IMR-90 (cell line): ENCODE results near the gene TACC2. TPM values are rescaled to one million over a fixed set of nuclear protein-coding genes. Genes with fewer than 3 reads are reported as not detected.

Experiments
- ATAC-seq: fragments of 200-7000 bp; cut with Tn5 transposase; 2 replicates; pipeline ENCODE4 v1.9.1; 2020; ENCODE audit warnings: low read depth, mild to moderate bottlenecking, moderate library complexity
- BruUV-seq: library from RNA; stranded (reverse); fragments of 400-500 nt; replicated peaks from 2 replicates; lab custom pipeline; 2021; lab: Mats Ljungman, UMichigan
- CTCF ChIA-PET: fragments of 300-600 bp; formaldehyde crosslinking; extraction: SDS; loops from one replicate; lab custom pipeline; 2021; ENCODE audit warnings: antibody characterized with exemption; lab: Yijun Ruan, JAX
- POLR2A ChIA-PET: fragments of 300-600 bp; sonication (Branson Sonifier 250); formaldehyde crosslinking; loops from one replicate; lab custom pipeline; 2022; ENCODE audit warnings: antibody characterized with exemption; ENCODE audit not compliant: unreplicated experiment; lab: Charles Lee
- DNase-seq: peaks from one replicate; pipeline ENCODE4 v3.0.0; 2013
- H2AFZ ChIP-seq: replicated peaks from 2 replicates; pipeline ENCODE3; 2013; ENCODE audit warnings: low read length, mild to moderate bottlenecking; ENCODE audit not compliant: poor library complexity
- H2AK5ac ChIP-seq: 2 replicates; pipeline ENCODE4 v1.6.1; 2013; ENCODE audit warnings: low read depth, low read length, inconsistent platforms
- H2AK9ac ChIP-seq: replicated peaks from 2 replicates; pipeline ENCODE3; 2013; ENCODE audit warnings: mild to moderate bottlenecking, low read depth, low read length, moderate library complexity; ENCODE audit not compliant: poor library complexity
- H2BK120ac ChIP-seq: 2 replicates; pipeline ENCODE4 v1.6.1; 2013; ENCODE audit warnings: low read depth, low read length, inconsistent platforms
- H2BK15ac ChIP-seq: 3 replicates; pipeline ENCODE4 v1.6.1; 2013; ENCODE audit warnings: low read depth, low read length, inconsistent platforms
- H2BK20ac ChIP-seq: 2 replicates; pipeline ENCODE4 v1.6.1; 2013; ENCODE audit warnings: low read depth, mild to moderate bottlenecking, inconsistent platforms, low read length, moderate library complexity
- H2BK5ac ChIP-seq: 2 replicates; pipeline ENCODE4 v1.6.1; 2013; ENCODE audit warnings: mild to moderate bottlenecking, low read depth, low read length, inconsistent platforms; ENCODE audit not compliant: poor library complexity, severe bottlenecking
- H3K14ac ChIP-seq: replicated peaks from 2 replicates; pipeline ENCODE4 v1.6.1; 2013; ENCODE audit warnings: low read depth, low read length, inconsistent platforms
- H3K18ac ChIP-seq: 2 replicates; pipeline ENCODE4 v1.6.1; 2013; ENCODE audit warnings: low read depth, low read length, control low read depth
- H3K23ac ChIP-seq: 2 replicates; pipeline ENCODE4 v1.6.1; 2013; ENCODE audit warnings: low read depth, low read length, inconsistent platforms
- H3K27ac ChIP-seq: 2 replicates; pipeline ENCODE4 v1.5.1; 2013; ENCODE audit warnings: mild to moderate bottlenecking, control low read depth, low read length; ENCODE audit not compliant: insufficient read depth
- H3K27me3 ChIP-seq: 2 replicates; pipeline ENCODE4 v1.6.1; 2013; ENCODE audit warnings: low read length; ENCODE audit not compliant: control insufficient read depth, insufficient read depth
- H3K36me3 ChIP-seq: 2 replicates; pipeline ENCODE4 v1.6.1; 2013; ENCODE audit warnings: low read length, mixed read lengths; ENCODE audit not compliant: control insufficient read depth, insufficient read depth
- H3K4ac ChIP-seq: 2 replicates; pipeline ENCODE4 v1.6.1; 2013; ENCODE audit warnings: low read depth, low read length, inconsistent platforms
- H3K4me1 ChIP-seq: 2 replicates; pipeline ENCODE4 v1.6.1; 2013; ENCODE audit warnings: low read length, mixed read lengths; ENCODE audit not compliant: control insufficient read depth, insufficient read depth
- H3K4me2 ChIP-seq: 2 replicates; pipeline ENCODE4 v1.6.1; 2013; ENCODE audit warnings: low read depth, mild to moderate bottlenecking, control low read depth, low read length, moderate library complexity
- H3K4me3 ChIP-seq: 2 replicates; pipeline ENCODE4 v1.5.1; 2013; ENCODE audit warnings: low read depth, mild to moderate bottlenecking, control low read depth, low read length, moderate library complexity; ENCODE audit not compliant: insufficient read depth
- H3K56ac ChIP-seq: 2 replicates; pipeline ENCODE4 v1.6.1; 2013; ENCODE audit warnings: low read length, inconsistent platforms; ENCODE audit not compliant: insufficient read depth; ENCODE audit errors: extremely low read depth
- H3K79me1 ChIP-seq, 2 experiments: 2 replicates each; pipeline ENCODE4 v1.6.1; 2013; ENCODE audit warnings: low read length in 2 of 2, inconsistent platforms in 1 of 2, low read depth in 1 of 2
- H3K9ac ChIP-seq: 2 replicates; pipeline ENCODE4 v1.6.1; 2013; ENCODE audit warnings: low read depth, low read length, control low read depth
- H3K9me1 ChIP-seq: 2 replicates; pipeline ENCODE4 v1.6.1; 2013; ENCODE audit warnings: low read length, inconsistent platforms; ENCODE audit not compliant: insufficient read depth
- H3K9me3 ChIP-seq: 2 replicates; pipeline ENCODE4 v1.6.1; 2013; ENCODE audit warnings: low read length; ENCODE audit not compliant: control insufficient read depth, insufficient read depth
- H4K20me1 ChIP-seq: 2 replicates; pipeline ENCODE4 v1.6.1; 2013; ENCODE audit warnings: low read length, inconsistent platforms; ENCODE audit not compliant: insufficient read depth
- H4K5ac ChIP-seq: 2 replicates; pipeline ENCODE4 v1.6.1; 2013; ENCODE audit warnings: mild to moderate bottlenecking, low read depth, low read length, control low read depth
- H4K8ac ChIP-seq, 2 experiments: 2 replicates each; pipeline ENCODE4 v1.6.1; 2013; ENCODE audit warnings: low read depth in 2 of 2, low read length in 2 of 2, control low read depth in 1 of 2, inconsistent platforms in 1 of 2
- H4K91ac ChIP-seq: 2 replicates; pipeline ENCODE4 v1.6.1; 2013; ENCODE audit warnings: low read depth, low read length, inconsistent platforms; ENCODE audit not compliant: insufficient read depth
- BHLHE40 ChIP-seq: fragments of 150-350 bp; IDR thresholded peaks from 2 replicates; pipeline ENCODE4 v1.6.1; 2016; ENCODE audit warnings: mild to moderate bottlenecking, low read depth, low read length
- CEBPB ChIP-seq: IDR thresholded peaks from 2 replicates; pipeline ENCODE4 v1.6.1; 2012; ENCODE audit warnings: low read depth, low read length, improper control_type of control experiment
- CHD1 ChIP-seq: IDR thresholded peaks from 2 replicates; pipeline ENCODE4 v1.6.1; 2012; ENCODE audit warnings: low read depth, low read length, improper control_type of control experiment
- FOS ChIP-seq: fragments of 150-350 bp; IDR thresholded peaks from 2 replicates; pipeline ENCODE4 v1.6.1; 2016; ENCODE audit warnings: low read depth, low read length
- MAFK ChIP-seq: IDR thresholded peaks from 2 replicates; pipeline ENCODE4 v1.6.1; 2012; ENCODE audit warnings: low read depth, low read length, improper control_type of control experiment
- MAZ ChIP-seq: IDR thresholded peaks from 2 replicates; pipeline ENCODE4 v1.6.1; 2012; ENCODE audit warnings: low read depth, mild to moderate bottlenecking, low read length, improper control_type of control experiment, moderate library complexity, borderline replicate concordance
- MXI1 ChIP-seq: IDR thresholded peaks from 2 replicates; pipeline ENCODE4 v1.6.1; 2012; ENCODE audit warnings: low read depth, mild to moderate bottlenecking, low read length, moderate library complexity, borderline replicate concordance
- NFE2L2 ChIP-seq: fragments of 150-350 bp; IDR thresholded peaks from 2 replicates; pipeline ENCODE4 v1.6.1; 2016; ENCODE audit warnings: low read depth, mild to moderate bottlenecking, low read length
- POLR2A ChIP-seq: IDR thresholded peaks from 2 replicates; pipeline ENCODE4 v1.6.1; 2012; ENCODE audit warnings: mild to moderate bottlenecking, low read depth, low read length
- RAD21 ChIP-seq: IDR thresholded peaks from 2 replicates; pipeline ENCODE4 v1.6.1; 2012; ENCODE audit warnings: low read length, improper control_type of control experiment
- RCOR1 ChIP-seq: IDR thresholded peaks from 2 replicates; pipeline ENCODE4 v1.6.1; 2012; ENCODE audit warnings: mild to moderate bottlenecking, low read length, improper control_type of control experiment; ENCODE audit not compliant: insufficient replicate concordance
- RFX5 ChIP-seq: IDR thresholded peaks from 2 replicates; pipeline ENCODE4 v1.8.0; 2012; ENCODE audit warnings: low read depth, mild to moderate bottlenecking, low read length, moderate library complexity
- SMC3 ChIP-seq: fragments of 150-350 bp; IDR thresholded peaks from 2 replicates; pipeline ENCODE4 v1.6.1; 2016; ENCODE audit warnings: low read depth, mild to moderate bottlenecking, antibody characterized with exemption, low read length, moderate library complexity
- WGBS, 2 experiments: methylation state at CpG; one replicate each; pipeline versions ENCODE4 v1.1.5 to v1.1.7; 2013; ENCODE audit warnings: missing lambda C conversion rate in 2 of 2; ENCODE audit not compliant: insufficient read length in 1 of 2; ENCODE audit errors: extremely low coverage in 2 of 2; 5-methylcytosine and 5-hydroxymethylcytosine counted together
- dilution Hi-C: fragments of 300-500 bp; cut with HindIII; formaldehyde crosslinking; loops from one replicate; pipeline ENCODE4 v1.14.3; 2018; ENCODE audit warnings: low sequenced_read_pairs; ENCODE audit not compliant: unreplicated experiment
- in situ Hi-C: fragments of 300-500 bp; cut with MboI; formaldehyde crosslinking; loops from 3 replicates; pipeline ENCODE4 v1.14.3; 2019; ENCODE audit warnings: low sequenced_read_pairs, inconsistent platforms, mixed read lengths
- intact Hi-C: fragments of 100-400 bp; cut with micrococcal nuclease; formaldehyde crosslinking; loops from 2 replicates; pipeline ENCODE4 v1.10.0; 2022
- polyA plus RNA-seq, 3 experiments: library from polyadenylated mRNA; depleted of rRNA; stranded (reverse); fragments of >200 nt; gene quantifications; 2 replicates each; pipeline ENCODE4 v1.2.3, GENCODE V29; 2012; ENCODE audit warnings: low replicate concordance in 1 of 3
- total RNA-seq: library from RNA; depleted of rRNA; stranded (reverse); fragments of >200 nt; gene quantifications from 2 replicates; pipeline ENCODE4 v1.2.3, GENCODE V29; 2012
- TF ChIP-seq, protein P1 (sequence below): fragments of 150-350 bp; IDR thresholded peaks from 2 replicates; pipeline ENCODE4 v1.6.1; 2017; ENCODE audit warnings: mild to moderate bottlenecking, antibody characterized with exemption, low read length, low read depth
- TF ChIP-seq, protein P2 (sequence below): conservative IDR thresholded peaks from 2 replicates; pipeline ENCODE4 v1.5.1; 2012; ENCODE audit warnings: mild to moderate bottlenecking, low read depth, low read length, improper control_type of control experiment
- TF ChIP-seq, protein P3 (sequence below): fragments of 150-350 bp; IDR thresholded peaks from 2 replicates; pipeline ENCODE4 v1.6.1; 2016; ENCODE audit warnings: low read depth, mild to moderate bottlenecking, low read length, moderate library complexity, borderline replicate concordance

The TACC2 gene
- total and polyA plus RNA-seq, 2 of the 4 experiments (the other 2 are of a cell fraction), result 2.9 to 15.4 TPM

DNA sequence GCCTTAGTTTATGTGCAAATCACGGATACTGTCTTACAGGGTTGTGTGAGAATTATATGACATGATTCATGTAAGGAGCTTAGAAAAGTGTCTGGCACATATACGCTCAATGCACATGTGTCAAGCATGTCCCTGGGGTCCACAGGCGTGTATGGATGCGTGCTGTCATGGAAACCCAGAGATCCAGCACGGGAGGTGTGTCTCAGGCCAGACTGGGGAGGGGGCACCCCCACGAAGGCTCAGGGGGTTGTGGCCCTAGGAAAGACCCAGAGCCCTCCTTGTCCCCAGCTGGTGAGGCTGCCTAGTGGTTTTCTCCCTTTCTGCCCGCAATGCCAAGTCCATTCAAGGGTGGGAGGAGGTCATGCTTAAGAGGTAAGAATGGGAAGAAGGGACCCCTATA is 291.2 kb downstream of the TACC2 start:
- H3K23ac ChIP-seq, result no peak overlapping the region
- H3K36me3 ChIP-seq, result no peaks in the 10 kb centered on the region
- no peaks in the 10 kb centered on the region for H3K79me1 ChIP-seq
- ATAC-seq (no peak), DNase-seq (no peak)
- H4K91ac ChIP-seq, result no peak overlapping the region
- H3K4me2 ChIP-seq, result no peak overlapping the region
- no peak overlapping the region for H3K14ac ChIP-seq
- intact Hi-C loops (no loop called here), in situ Hi-C loops (no loop called here), dilution Hi-C loops (no loop called here)
- no TSS peak for BruUV-seq
- H2AK5ac ChIP-seq, result no peak overlapping the region
- no peak overlapping the region for H3K4me3 ChIP-seq
- no peak overlapping the region for H4K8ac ChIP-seq
- H3K18ac ChIP-seq, result no peak overlapping the region
- H3K4ac ChIP-seq, result no peak overlapping the region
- H3K27me3 ChIP-seq, result no peaks in the 10 kb centered on the region
- no peak overlapping the region for H4K5ac ChIP-seq
- H3K9me1 ChIP-seq, result peaks cover 7% of the 10 kb centered on the region; the same call in 1 of the 2 replicates
- no peak overlapping the region for H2BK20ac ChIP-seq
- H3K9me3 ChIP-seq, result no peaks in the 10 kb centered on the region
- H2BK5ac ChIP-seq, result no peak overlapping the region
- POLR2A ChIA-PET, result no interaction called here
- TF ChIP-seq CEBPB (no peak), FOS (no peak), CHD1 (no peak), NFE2L2 (no peak), MAFK (no peak), MAZ (no peak), RAD21 (no peak), RFX5 (no peak), SMC3 (no peak), BHLHE40 (no peak), RCOR1 (no peak), POLR2A (no peak), MXI1 (no peak)
- TF ChIP-seq, protein P1, sequence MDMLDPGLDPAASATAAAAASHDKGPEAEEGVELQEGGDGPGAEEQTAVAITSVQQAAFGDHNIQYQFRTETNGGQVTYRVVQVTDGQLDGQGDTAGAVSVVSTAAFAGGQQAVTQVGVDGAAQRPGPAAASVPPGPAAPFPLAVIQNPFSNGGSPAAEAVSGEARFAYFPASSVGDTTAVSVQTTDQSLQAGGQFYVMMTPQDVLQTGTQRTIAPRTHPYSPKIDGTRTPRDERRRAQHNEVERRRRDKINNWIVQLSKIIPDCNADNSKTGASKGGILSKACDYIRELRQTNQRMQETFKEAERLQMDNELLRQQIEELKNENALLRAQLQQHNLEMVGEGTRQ, result no peak
- TF ChIP-seq, protein P2, sequence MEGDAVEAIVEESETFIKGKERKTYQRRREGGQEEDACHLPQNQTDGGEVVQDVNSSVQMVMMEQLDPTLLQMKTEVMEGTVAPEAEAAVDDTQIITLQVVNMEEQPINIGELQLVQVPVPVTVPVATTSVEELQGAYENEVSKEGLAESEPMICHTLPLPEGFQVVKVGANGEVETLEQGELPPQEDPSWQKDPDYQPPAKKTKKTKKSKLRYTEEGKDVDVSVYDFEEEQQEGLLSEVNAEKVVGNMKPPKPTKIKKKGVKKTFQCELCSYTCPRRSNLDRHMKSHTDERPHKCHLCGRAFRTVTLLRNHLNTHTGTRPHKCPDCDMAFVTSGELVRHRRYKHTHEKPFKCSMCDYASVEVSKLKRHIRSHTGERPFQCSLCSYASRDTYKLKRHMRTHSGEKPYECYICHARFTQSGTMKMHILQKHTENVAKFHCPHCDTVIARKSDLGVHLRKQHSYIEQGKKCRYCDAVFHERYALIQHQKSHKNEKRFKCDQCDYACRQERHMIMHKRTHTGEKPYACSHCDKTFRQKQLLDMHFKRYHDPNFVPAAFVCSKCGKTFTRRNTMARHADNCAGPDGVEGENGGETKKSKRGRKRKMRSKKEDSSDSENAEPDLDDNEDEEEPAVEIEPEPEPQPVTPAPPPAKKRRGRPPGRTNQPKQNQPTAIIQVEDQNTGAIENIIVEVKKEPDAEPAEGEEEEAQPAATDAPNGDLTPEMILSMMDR, result no peak
- TF ChIP-seq, protein P3, sequence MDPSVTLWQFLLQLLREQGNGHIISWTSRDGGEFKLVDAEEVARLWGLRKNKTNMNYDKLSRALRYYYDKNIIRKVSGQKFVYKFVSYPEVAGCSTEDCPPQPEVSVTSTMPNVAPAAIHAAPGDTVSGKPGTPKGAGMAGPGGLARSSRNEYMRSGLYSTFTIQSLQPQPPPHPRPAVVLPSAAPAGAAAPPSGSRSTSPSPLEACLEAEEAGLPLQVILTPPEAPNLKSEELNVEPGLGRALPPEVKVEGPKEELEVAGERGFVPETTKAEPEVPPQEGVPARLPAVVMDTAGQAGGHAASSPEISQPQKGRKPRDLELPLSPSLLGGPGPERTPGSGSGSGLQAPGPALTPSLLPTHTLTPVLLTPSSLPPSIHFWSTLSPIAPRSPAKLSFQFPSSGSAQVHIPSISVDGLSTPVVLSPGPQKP, result no peak
- WGBS, 2 experiments, result 71% methylated on average over 3 of the region's 7 CpGs; no CpG with 5 or more reads in 1 of the 2 experiments
- no peak overlapping the region for H2AFZ ChIP-seq
- no peak overlapping the region for H3K27ac ChIP-seq
- H3K4me1 ChIP-seq, result peaks cover 7% of the 10 kb centered on the region
- no peak overlapping the region for H3K9ac ChIP-seq
- CTCF ChIA-PET, result interaction anchor here (0.6 to 1.4 kb wide), 6 partner anchors 16 to 231 kb away, joined by 3 to 6 read pairs (median 3); no protein-coding TSS in a partner anchor
- no peak overlapping the region for H2BK15ac ChIP-seq
- H3K56ac ChIP-seq, result no peak overlapping the region
- H2AK9ac ChIP-seq, result no peak overlapping the region
- no peak overlapping the region for H2BK120ac ChIP-seq
- H4K20me1 ChIP-seq, result no peaks in the 10 kb centered on the region
